ENCODE results near the gene GATAD2B.
"Not testable (repeated sequence)": the region's sequence is repeated elsewhere in the genome, so short reads cannot be mapped to it uniquely, and the experiment has no call there.

Gene GATAD2B

DNA sequence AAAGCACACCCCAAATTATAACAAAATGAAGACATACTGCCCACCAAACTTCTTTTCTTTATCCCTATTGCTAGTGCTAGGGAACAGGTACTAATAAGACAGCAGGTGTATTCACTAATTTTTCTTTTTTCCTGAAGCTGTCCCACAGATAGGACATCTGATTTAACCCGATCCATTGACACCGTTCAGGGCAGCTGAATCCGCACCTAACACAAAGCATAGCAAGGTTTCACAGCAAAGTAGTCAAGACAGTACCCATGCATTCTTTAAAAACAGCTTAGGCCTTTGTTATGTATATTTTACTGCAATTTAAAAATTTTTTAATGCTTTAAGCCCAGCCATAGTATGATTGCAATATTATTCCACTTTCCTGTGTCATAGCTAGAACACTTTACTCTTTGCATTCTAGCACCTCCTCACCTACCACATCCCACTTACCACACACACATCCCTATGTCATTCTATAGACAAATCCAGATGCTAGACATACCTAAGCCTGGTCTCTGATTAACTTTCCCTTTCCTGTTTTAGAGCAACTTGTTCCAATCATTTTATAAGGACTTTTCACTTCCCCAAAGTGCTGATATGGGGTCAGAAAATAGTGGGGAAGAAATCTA, 40.4 kb downstream of the GATAD2B start:
- no peak for DNase-seq

GRCh38 chr1:153881751-153882150, 41.0 kb downstream of the GATAD2B start:
- DNase-seq: peak; percentile 48 to 72

DNA sequence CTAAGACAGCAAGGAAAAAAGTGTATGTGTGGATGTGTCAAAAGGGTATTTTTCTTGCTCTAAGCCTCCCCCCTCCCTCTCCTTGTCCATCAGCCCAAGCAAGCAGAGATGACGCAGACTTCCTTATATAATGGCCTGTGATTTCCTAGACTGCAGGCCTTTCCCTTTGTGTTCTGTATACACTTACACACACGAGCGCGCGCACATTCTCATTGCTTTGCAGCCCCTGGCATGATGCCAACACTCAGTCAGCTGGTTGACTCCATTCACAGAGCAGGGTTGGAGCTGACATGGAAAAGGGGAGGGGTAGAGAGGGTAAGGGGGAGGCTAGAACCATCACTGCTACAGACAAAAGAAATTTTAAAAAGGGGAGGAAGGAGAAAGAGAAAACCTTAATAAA, 41.8 kb downstream of the GATAD2B start:
- DNase-seq: peak; percentile 81 to 88

DNA sequence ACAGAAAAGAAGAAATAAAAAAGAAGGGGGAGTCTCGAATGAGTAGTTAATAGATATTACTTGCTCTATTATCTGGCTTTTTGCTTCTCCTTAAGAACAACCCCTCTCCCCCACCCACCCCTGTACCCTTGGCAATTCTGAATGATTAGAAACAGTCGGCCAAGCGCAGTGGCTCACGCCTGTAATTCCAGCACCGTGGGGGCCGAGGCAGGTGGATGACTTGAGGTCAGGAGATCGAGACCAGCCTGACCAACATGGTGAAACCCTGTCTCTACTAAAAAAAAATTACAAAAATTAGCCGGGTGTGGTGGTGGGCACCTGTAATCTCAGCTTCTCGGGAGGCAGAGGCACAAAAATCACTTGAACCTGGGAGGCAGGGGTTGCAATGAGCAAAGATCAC, 42.7 kb downstream of the GATAD2B start:
- DNase-seq: no peak

- no peak for DNase-seq
These were observed 45.7 kb downstream of the GATAD2B start for GRCh38 chr1:153877112-153877511.

- DNase-seq: no peak
These were observed 49.8 kb downstream of the GATAD2B start for GRCh38 chr1:153872934-153873333.

- DNase-seq: no peak
These were observed 50.4 kb downstream of the GATAD2B start for GRCh38 chr1:153872331-153872730.

- no peak for DNase-seq
These were observed 53.3 kb downstream of the GATAD2B start for GRCh38 chr1:153869486-153869885.

DNA sequence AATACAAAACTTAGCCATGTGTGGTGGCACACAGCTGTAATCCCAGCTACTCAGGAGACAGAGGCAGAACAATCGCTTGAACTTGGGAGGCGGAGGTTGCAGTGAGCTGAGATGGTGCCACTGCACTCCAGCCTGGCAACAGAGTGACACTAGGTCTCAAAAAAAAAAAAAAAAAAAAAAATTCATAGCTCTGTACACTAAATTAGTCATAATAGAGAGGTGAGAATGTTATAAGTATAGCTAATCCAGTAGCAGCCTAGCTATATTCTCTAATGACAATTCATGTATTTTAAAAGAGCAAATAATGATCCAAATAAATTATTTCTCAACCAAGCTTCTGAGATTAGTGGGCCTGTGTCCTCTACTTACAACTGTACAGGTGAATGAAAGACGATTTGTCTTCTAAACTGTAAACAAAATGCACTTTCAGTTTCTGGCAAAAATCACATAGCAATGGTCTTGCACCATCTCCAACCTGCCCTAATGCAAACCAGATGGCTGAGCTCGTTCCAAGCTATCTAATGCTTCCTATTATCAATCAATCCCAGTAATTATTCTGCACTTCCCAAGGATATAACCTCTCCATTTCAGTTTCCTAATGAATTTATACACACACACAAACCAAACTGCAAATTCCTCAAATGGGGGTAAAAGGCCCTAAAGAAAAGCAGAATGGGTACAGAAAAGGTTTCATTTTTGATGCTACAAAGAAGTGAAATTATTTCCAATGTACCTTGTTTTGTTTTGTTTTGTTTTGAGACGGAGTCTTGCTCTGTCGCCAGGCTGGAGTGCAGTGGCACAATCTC, 56.5 kb downstream of the GATAD2B start:
- peak; percentile 20 to 23 for DNase-seq

DNA sequence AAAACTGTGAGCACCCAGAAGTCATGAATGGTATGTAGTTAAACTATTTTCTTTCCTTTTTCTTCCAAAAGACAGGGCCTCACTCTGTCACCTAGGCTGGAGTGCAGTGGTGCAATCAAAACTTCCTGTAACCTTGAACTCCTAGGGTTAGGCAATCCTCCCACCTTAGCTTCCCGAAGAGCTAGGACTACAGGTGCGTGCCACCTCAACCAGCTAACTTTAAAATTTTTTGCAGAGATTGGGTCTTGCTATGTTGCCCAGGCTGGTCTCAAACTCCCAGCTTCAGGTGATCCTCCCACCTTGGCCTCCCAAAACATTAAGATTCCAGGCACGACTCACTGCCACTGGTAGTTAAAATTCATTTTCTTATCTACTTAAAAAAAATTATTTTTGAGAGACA, 62.5 kb downstream of the GATAD2B start:
- no peak for DNase-seq

GRCh38 chr1:153857505-153857904, 65.3 kb downstream of the GATAD2B start:
- no peak for DNase-seq

DNA sequence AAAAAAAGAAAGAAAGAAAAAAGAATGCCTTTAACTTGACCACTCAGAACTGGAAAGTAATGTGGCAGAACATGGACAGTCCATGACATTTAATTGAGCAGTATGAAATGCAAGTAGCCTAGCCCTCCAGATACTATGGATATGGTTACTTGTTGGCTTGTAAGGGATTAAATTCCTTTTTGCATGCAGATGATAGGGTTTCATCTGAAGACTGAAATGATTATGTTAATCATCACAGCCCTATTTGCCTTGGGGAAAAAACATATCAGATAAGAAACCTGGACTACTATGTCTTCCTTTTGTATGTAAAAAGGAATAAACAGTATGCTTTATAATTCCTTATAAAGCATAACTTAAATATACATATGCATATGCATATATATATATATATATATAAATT, 66.0 kb downstream of the GATAD2B start:
- DNase-seq: no peak

- no peak for DNase-seq
These were observed 70.6 kb downstream of the GATAD2B start for GRCh38 chr1:153852170-153852569.

DNA sequence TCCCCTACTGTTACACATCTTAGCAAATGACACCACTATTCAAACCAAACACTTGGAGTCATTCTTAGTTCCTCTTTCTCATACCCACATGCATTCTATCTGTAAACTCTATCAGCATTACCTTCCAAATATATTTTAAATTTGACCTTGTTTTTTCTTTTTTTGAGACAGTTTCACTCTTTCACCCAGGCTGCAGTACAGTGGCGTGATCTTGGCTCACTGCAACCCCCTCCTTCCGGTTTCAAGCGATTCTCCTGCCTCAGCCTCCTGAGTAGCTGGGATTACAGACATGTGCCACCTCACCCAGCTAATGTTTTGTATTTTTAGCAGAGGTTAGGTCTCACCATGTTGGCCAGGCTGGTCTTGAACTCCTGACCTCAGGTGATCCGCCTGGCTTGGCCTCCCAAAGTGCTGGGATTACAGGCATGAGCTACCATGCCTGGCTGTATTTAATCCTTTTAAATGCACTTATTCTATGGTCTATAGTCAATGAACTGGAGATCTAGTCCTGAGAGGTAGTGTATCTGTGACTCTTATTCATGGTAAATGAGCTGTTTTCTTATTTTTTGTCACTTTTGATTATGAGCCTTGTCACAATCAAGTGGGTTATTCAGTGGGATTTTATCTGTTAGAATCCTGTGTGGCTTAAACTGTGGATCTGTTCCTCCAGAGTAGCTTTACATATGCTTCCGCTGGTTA, 73.1 kb downstream of the GATAD2B start:
- DNase-seq: no peak

- no peak for DNase-seq
These were observed 74.0 kb downstream of the GATAD2B start for GRCh38 chr1:153848805-153849204.

DNA sequence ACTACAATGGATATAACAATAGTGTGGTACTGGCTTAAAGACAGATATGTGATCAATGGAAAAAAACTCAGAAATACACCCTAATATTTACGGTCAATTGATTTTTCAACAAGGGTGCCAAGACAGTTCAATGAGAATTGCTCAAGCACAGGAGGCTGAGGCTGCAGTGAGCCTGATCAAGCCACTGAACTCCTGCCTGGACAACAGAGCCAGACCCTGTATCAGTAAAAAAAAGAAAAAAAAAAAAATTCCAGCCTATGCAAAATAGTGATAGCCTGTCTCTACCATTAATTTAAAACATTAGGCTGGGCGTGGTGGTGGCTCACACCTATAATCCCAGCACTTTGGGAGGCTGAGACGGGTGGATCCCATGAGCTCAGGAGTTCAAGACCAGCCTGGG, 77.6 kb downstream of the GATAD2B start:
- DNase-seq: no peak

- not testable (repeated sequence) for DNase-seq
These were observed 78.4 kb downstream of the GATAD2B start for GRCh38 chr1:153844349-153844748.

DNA sequence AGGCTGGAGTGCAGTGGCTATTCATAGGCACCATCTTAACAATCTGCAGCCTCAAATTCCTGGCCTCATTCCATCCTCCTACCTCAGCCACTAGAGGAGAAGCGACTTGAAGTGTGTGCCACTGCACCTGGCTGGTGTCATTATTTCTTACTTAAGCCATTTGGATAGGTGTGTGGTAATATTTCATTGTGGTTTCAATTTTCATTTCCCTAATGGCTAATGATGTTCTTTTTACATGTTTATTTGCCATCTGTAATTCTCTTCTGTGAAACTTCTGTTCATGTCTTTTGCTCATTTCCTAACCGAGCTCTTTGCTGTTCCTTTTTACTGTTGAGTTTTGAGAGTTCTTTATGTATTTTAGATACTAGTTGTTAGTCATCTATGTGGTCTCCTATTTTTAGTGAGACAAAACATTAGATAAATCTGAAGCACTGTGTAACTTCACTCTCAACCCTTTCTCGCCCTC, 80.7 kb downstream of the GATAD2B start:
- DNase-seq: peak in 1 of 2 experiments; percentile 54

DNA sequence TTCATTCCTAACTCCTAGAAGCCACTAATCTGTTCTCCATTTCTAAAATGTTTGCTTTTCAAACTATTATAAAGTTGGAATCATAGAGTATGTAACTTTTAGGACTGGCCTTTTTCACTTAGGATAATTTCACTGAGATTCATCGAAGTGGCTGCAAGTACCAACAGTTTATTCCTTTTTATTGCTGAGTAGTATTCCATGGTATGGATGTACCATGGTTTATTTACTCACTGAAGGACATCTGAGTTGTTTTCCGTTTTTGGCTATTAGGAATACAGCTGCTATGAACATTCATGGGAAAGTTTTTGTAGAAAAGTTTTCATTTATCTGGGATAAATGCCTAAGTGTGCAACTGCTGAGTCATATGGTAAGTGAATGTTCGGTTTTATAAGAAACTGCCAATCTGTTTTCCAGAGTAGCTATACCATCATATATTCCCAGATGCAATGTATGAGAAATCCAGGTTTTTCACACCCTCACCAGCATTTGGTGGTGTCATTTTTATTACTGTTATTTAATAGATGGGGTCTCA, 81.2 kb downstream of the GATAD2B start:
- DNase-seq: no peak

- DNase-seq: not testable (repeated sequence)
These were observed 82.0 kb downstream of the GATAD2B start for GRCh38 chr1:153840774-153841173.

DNA sequence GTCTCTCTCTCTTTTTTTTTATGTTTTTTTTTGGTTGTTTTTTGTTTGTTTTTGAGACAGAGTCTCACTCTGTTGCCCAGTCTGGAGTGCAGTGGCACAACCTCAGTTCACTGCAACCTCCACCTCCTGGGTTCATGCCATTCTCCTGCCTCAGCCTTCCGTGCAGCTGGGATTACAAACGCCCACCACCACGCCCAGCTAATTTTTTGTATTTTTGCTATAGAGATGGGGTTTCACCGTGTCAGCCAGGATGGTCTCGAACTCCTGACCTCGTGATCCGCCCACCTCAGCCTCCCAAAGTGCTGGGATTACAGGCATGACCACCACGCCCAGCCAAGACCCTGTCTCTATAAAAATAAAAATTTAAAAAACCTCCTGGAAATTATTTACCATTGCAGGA, 88.8 kb downstream of the GATAD2B start:
- DNase-seq: not testable (repeated sequence)

GRCh38 chr1:153833171-153833570, 89.6 kb downstream of the GATAD2B start:
- DNase-seq: no peak

DNA sequence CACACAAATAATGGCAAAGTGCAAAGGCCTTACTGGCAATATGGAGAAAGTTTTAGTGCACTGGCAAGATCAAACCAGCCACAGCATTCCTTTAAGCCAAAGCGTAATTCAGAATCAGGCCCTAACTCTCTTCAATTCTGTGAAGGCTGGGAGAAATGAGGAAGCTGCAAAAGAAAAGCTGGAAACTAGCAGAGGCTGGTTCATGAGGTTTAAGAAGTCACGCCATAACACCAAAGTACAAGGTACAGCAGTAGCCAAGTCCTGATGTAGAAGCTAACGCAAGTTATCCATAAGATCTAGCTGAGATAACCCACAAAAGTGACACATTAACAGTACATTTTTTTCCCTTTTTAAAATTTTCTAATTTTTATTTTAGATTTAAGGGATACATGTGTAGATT, 90.5 kb downstream of the GATAD2B start:
- DNase-seq: no peak

DNA sequence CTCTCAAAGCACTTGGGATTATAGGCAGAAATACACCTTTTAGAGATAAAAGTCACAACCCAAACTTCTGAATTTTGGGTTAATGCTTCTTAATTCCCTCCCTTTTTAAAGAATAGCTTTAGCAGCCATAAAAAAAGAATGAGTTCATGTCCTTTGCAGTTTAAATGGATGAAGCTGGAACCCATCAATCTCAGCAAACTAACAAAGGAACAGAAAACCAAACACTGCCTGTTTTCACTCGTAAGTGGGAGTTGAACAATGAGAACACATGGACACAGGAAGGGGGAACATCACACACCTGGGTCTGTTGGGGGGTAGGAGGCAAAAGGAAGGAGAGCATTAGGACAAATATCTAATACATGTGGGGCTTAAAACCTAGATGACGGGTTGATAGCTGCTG, 91.7 kb downstream of the GATAD2B start:
- no peak for DNase-seq

Data from NCI-H524 (cell line).